GM12801 (cell line): ENCODE results near the gene ENOX1.

Source experiments
- TF ChIP-seq, protein P1 (sequence below): IDR thresholded peaks from one replicate; pipeline ENCODE4 v1.5.1; 2011; ENCODE audit warnings: control low read depth; ENCODE audit not compliant: insufficient read length; ENCODE audit errors: extremely low read depth

ENOX1 gene

GRCh38 chr13:43389983-43390382 lies 396.8 kb downstream of the ENOX1 start:
- TF ChIP-seq, protein P1, sequence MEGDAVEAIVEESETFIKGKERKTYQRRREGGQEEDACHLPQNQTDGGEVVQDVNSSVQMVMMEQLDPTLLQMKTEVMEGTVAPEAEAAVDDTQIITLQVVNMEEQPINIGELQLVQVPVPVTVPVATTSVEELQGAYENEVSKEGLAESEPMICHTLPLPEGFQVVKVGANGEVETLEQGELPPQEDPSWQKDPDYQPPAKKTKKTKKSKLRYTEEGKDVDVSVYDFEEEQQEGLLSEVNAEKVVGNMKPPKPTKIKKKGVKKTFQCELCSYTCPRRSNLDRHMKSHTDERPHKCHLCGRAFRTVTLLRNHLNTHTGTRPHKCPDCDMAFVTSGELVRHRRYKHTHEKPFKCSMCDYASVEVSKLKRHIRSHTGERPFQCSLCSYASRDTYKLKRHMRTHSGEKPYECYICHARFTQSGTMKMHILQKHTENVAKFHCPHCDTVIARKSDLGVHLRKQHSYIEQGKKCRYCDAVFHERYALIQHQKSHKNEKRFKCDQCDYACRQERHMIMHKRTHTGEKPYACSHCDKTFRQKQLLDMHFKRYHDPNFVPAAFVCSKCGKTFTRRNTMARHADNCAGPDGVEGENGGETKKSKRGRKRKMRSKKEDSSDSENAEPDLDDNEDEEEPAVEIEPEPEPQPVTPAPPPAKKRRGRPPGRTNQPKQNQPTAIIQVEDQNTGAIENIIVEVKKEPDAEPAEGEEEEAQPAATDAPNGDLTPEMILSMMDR = no peak

DNA sequence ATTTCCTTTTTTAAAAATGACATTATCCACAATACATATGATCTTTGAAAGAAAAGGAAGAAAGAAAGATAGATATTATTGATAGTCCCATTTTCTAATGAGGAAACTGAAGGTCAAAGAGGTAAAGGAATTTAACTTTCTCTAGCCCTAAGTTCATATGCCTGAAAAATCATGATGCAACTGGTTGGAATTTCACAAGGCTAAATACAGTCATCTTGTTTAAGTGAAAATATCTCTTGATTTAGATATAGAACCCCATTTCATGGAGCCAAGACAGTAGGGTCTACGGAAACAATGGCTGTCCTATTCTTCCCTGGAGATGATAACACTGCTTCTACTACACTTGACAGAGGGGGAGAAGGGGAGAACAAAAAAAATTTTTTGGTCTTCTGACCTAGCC lies 397.2 kb downstream of the ENOX1 start:
- TF ChIP-seq, protein P1 = no peak

DNA sequence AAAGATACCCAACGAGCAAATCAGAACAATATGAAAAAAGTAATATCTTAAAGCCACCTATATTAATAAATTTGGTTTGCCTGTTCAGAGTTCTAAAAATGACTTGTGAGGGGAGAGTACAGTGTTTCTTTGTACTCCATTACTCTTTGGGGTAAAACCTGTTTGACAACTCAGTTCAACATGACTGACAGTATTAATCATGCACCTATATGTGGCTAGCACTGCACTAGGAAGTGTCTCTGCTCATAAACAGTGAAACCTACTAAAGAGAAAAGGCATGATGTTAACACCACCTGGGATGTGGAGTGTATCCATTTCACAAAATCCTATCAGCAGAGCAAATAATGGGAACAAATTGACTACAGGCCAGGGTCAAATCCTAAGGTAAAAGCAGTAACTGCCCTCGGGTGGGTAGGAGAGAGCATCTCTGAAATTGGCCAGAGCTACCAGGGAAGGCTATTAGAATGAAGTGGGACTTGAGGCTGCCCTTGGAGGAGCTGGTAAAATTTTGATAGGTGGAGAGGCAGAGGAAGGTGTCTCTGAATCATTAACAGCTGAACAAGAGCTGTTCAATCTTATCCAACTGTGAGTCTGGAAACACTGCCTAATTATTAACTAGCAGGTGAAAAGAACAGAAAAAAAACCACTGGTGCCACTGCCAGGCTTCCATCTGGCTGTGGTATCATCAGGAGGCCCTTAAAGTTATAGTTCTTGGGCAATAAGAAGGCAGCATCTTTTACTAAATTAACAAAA lies 398.3 kb downstream of the ENOX1 start:
- TF ChIP-seq, protein P1 = no peak

DNA sequence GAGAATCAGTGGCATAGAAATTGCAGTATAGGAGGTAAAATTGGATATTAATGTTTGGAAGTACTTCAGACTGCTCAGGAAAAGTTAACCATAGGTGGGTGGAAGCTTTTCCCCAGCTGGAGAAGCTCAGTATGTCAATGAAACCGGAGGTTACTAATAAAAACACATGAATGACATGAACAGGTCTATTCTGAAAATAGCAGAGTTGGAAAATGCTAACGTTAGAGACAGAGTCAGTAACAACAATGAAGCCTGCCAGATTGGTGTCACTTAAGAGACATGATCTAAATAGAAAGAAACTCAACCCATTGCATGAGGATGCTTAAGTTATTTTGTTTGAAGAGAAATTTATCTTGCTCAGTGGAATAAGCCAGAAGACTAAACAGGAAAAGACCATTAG lies 398.9 kb downstream of the ENOX1 start:
- TF ChIP-seq, protein P1 = no peak

GRCh38 chr13:43383498-43384165 lies 403.1 kb downstream of the ENOX1 start:
- TF ChIP-seq, protein P1 = no peak

GRCh38 chr13:43379738-43380137 lies 407.0 kb downstream of the ENOX1 start:
- TF ChIP-seq, protein P1 = no peak

DNA sequence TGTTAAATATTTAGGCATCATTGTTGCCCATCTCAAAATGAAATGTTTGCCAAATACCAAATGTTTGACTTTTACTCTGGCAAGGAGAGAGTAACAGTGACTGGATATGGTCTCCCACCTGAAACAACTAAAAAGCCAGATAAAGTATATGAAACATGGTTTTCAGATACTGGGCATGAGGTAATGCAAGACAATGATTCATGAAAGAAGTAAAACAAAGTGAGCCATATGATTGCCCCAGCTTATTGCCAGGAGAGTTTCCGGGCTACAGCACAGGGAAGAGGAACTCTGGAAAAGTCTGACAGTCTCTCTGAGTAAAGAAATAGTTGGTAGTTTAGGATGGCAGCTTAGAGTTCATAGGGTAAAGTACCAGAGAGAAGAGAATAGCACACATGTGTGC lies 408.8 kb downstream of the ENOX1 start:
- TF ChIP-seq, protein P1 = no peak
